Colonic mucosa (tissue), 4 donors: ENCODE data around the gene CD19. TPM values are rescaled to one million over a fixed set of nuclear protein-coding genes. Genes with fewer than 3 reads are reported as not detected.

ENCODE experiments used
- DNase-seq: peaks from one replicate; pipeline ENCODE4 v3.0.0-alpha.2; 2020
- H3K27ac ChIP-seq: fragments of 200-600 bp; one replicate; pipeline ENCODE4 v1.8.0; 2021
- H3K27me3 ChIP-seq: fragments of 200-600 bp; one replicate; pipeline ENCODE4 v1.8.0; 2021
- H3K36me3 ChIP-seq: fragments of 200-600 bp; one replicate; pipeline ENCODE4 v1.8.0; 2021
- H3K4me1 ChIP-seq: fragments of 200-600 bp; one replicate; pipeline ENCODE4 v1.8.0; 2021; ENCODE audit warnings: mild to moderate bottlenecking
- H3K4me3 ChIP-seq: fragments of 200-600 bp; one replicate; pipeline ENCODE4 v1.8.0; 2021
- H3K9ac ChIP-seq, 2 donors: one replicate each; pipeline ENCODE4 v1.7.0; 2013; ENCODE audit warnings: control low read depth in 2 of 2, low read depth in 2 of 2, low read length in 2 of 2
- H3K9me3 ChIP-seq: fragments of 200-600 bp; one replicate; pipeline ENCODE4 v1.8.0; 2021
- intact Hi-C: fragments of 100-400 bp; cut with DNase I; formaldehyde crosslinking; loops from one replicate; pipeline ENCODE4 v1.14.1; 2022
- total RNA-seq, 2 donors: library from RNA; stranded (reverse); fragmentation: NEBNext Ultra II Directional in 1 of 2; extraction: Animal tissue kit (Norgen Biotek cat#: 25700) in 1 of 2; gene quantifications; one replicate each; pipeline ENCODE4 v1.2.1, GENCODE V29; 2021
- TF ChIP-seq, protein P1 (sequence below): fragments of 200-600 bp; IDR thresholded peaks from one replicate; pipeline ENCODE4 v1.8.0; 2022; ENCODE audit warnings: antibody characterized with exemption, mild to moderate bottlenecking
- donor health status: healthy.
- donor health status: DM: no; HTN: no; CAD: no.
- donor health status: DM: no; HTN: no; CAD: no.

The CD19 gene
- total RNA-seq, 2 donors from 2014 or later, result 0.40 to 0.74 TPM

DNA sequence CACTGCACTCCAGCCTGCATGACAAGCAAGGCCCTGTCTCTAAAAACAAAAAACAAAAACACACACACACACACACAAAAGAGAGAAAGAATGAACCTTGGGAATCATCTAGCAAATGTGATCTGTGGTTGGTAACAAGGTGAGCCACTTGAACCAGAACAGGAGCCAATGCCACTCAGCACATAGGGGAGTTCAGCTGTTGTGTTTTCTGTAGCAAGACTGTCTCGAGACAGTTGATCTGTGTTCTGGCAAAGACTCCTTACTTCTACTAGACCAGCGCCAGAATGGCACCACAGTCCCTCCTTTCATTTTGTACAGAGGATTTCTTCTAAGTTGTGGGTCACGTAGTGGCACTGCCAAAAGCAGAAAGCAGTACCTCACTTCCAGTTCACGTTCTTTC is 32.8 kb upstream of the CD19 start:
- TF ChIP-seq, protein P1, sequence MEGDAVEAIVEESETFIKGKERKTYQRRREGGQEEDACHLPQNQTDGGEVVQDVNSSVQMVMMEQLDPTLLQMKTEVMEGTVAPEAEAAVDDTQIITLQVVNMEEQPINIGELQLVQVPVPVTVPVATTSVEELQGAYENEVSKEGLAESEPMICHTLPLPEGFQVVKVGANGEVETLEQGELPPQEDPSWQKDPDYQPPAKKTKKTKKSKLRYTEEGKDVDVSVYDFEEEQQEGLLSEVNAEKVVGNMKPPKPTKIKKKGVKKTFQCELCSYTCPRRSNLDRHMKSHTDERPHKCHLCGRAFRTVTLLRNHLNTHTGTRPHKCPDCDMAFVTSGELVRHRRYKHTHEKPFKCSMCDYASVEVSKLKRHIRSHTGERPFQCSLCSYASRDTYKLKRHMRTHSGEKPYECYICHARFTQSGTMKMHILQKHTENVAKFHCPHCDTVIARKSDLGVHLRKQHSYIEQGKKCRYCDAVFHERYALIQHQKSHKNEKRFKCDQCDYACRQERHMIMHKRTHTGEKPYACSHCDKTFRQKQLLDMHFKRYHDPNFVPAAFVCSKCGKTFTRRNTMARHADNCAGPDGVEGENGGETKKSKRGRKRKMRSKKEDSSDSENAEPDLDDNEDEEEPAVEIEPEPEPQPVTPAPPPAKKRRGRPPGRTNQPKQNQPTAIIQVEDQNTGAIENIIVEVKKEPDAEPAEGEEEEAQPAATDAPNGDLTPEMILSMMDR, result no peak
- H3K27me3 ChIP-seq, result no peaks in the 10 kb centered on the region

DNA sequence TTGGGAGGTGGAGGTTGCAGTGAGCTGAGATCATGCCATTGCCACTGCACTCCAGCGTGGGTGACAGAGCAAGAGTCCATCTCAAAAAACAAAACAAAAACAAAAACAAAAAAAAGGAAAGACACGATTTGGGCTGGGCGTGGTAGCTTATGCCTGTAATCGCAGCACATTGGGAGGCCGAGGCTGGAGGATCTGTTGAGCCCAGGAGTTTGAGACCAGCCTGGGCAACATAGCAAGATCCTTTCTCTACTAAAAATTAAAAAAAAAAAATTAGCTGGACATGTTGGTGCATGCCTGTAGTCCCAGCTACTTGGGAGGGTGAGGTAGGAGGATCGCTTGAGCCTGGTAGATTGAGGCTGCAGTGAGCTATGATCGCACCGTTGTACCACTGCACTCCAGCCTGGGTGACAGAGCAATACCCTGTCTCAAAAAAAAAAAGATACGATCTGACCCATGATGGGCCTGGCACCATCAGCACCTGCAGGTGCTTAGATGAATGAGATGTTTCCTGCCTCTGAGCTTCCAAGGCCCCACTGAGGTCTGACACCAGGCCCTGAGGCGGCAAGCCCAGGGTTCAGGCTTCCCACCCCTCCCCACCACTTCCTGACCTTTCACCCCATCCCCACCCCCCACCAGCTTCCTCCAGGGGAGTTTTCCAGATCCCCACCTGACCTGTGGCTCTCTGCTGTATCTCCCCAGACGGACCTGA is 31.7 kb upstream of the CD19 start:
- H3K9ac ChIP-seq, result no peak overlapping the region
- H3K4me3 ChIP-seq, result no peak overlapping the region
- no peaks in the 10 kb centered on the region for H3K9me3 ChIP-seq
- intact Hi-C loops, result no loop called here
- H3K36me3 ChIP-seq, result no peaks in the 10 kb centered on the region
- no peak for DNase-seq
- TF ChIP-seq, protein P1, result no peak
- no peaks in the 10 kb centered on the region for H3K4me1 ChIP-seq
- H3K27me3 ChIP-seq, result no peaks in the 10 kb centered on the region
- no peak overlapping the region for H3K27ac ChIP-seq

More for the DNA sequence above, 32.8 kb upstream of the CD19 start:
- Histone ChIP-seq H3K4me1 (no peaks in the 10 kb centered on the region), H3K4me3 (no peak overlapping the region), H3K36me3 (no peaks in the 10 kb centered on the region), H3K9ac (no peak overlapping the region), H3K27ac (no peak overlapping the region), H3K9me3 (no peaks in the 10 kb centered on the region)
- intact Hi-C loops, result no loop called here
- no peak for DNase-seq

DNA sequence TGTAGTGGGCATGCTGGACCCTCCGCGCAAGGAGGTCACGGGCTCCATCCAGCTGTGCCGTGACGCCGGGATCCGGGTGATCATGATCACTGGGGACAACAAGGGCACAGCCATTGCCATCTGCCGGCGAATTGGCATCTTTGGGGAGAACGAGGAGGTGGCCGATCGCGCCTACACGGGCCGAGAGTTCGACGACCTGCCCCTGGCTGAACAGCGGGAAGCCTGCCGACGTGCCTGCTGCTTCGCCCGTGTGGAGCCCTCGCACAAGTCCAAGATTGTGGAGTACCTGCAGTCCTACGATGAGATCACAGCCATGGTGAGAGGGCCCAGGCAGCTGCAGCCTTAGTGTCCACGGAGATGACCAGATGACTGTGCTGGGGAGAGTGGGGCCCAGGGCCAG is 31.2 kb upstream of the CD19 start:
- TF ChIP-seq, protein P1, result no peak
- Histone ChIP-seq H3K27me3 (no peaks in the 10 kb centered on the region), H3K4me3 (no peak overlapping the region), H3K4me1 (no peaks in the 10 kb centered on the region), H3K27ac (no peak overlapping the region), H3K9me3 (no peaks in the 10 kb centered on the region), H3K9ac (no peak overlapping the region), H3K36me3 (no peaks in the 10 kb centered on the region)
- DNase-seq, result no peak
- intact Hi-C loops, result no loop called here

DNA sequence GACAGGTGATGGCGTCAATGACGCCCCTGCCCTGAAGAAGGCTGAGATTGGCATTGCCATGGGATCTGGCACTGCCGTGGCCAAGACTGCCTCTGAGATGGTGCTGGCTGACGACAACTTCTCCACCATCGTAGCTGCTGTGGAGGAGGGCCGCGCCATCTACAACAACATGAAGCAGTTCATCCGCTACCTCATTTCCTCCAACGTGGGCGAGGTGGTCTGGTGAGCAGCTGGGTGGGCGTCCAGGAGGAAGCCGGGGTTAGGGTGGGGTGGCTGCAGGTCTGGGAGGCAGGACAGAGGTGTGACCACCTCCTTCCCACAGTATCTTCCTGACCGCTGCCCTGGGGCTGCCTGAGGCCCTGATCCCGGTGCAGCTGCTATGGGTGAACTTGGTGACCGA is 29.9 kb upstream of the CD19 start:
- H3K27ac ChIP-seq, result no peak overlapping the region
- H3K9me3 ChIP-seq, result no peaks in the 10 kb centered on the region
- TF ChIP-seq, protein P1, result no peak
- no peaks in the 10 kb centered on the region for H3K4me1 ChIP-seq
- no peak for DNase-seq
- no peak overlapping the region for H3K9ac ChIP-seq
- no peaks in the 10 kb centered on the region for H3K27me3 ChIP-seq
- no peak overlapping the region for H3K4me3 ChIP-seq
- H3K36me3 ChIP-seq, result no peaks in the 10 kb centered on the region
- intact Hi-C loops, result no loop called here

DNA sequence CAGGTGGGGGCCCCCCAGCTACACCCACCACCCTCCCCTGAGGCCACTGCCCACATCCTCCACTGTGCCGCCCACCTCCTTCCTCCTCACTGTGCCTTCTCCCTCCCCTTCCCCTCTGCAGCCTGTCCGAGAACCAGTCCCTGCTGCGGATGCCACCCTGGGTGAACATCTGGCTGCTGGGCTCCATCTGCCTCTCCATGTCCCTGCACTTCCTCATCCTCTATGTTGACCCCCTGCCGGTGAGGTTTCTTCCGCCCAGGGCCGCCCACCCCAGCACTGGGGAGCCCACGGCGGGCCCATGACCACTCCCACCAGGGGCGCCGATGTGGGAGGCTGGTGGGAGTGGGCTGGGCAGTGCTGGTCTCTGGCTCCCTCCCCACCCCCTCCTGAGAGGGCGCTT is 28.9 kb upstream of the CD19 start:
- H3K4me3 ChIP-seq, result no peak overlapping the region
- H3K36me3 ChIP-seq, result no peaks in the 10 kb centered on the region
- no peaks in the 10 kb centered on the region for H3K9me3 ChIP-seq
- no peaks in the 10 kb centered on the region for H3K4me1 ChIP-seq
- TF ChIP-seq, protein P1, result no peak
- H3K27ac ChIP-seq, result no peak overlapping the region
- H3K27me3 ChIP-seq, result no peaks in the 10 kb centered on the region
- no peak overlapping the region for H3K9ac ChIP-seq
- DNase-seq, result no peak
- intact Hi-C loops, result no loop called here
